ENCODE data around the gene EMC9. TPM values are rescaled to one million over a fixed set of nuclear protein-coding genes. Genes with fewer than 3 reads are reported as not detected.

Gene EMC9
- total and polyA plus RNA-seq, 2 donors (not counting 1 experiment from before 2014, with no cell fraction given) = 24.7 to 25.9 TPM

GRCh38 chr14:24185741-24186140, 44.4 kb upstream of the EMC9 start:
- no peaks in the 10 kb centered on the region for H4K20me1 ChIP-seq (ENCODE audit: control insufficient read depth, insufficient read depth, low read length, poor library complexity, severe bottlenecking)
- intact Hi-C loops (cut with micrococcal nuclease) = no loop called here
- H3K27ac ChIP-seq (ENCODE audit: low read length in 2 of 2) = no peak overlapping the region
- WGBS (ENCODE audit: insufficient coverage) = 96% methylated on average over 11 of the region's 11 CpGs
- CTCF ChIA-PET = interaction anchor here (0.8 to 1.5 kb wide), 2 partner anchors 12 to 147 kb away, joined by 3 read pairs; no protein-coding TSS in a partner anchor
- no peaks in the 10 kb centered on the region for H3K27me3 ChIP-seq (replicated peaks in 1 of 4; ENCODE audit: control extremely low read depth in 1 of 4, control insufficient read depth in 3 of 4, insufficient read depth in 4 of 4, low read length in 3 of 4)
- H3K9me3 ChIP-seq (ENCODE audit: control extremely low read depth in 1 of 3, control insufficient read depth in 2 of 3, insufficient read depth in 1 of 3, low read length in 2 of 3) = no peaks in the 10 kb centered on the region
- no peaks in the 10 kb centered on the region for H3K27me3 Mint-ChIP-seq
- DNase-seq = no peak
- H3K4me3 ChIP-seq (ENCODE audit: control extremely low read depth in 1 of 5, extremely low read depth in 1 of 5, insufficient read depth in 1 of 5, low read depth in 2 of 5, low read length in 4 of 5) = no peak overlapping the region
- H3K4me2 ChIP-seq (replicated peaks; ENCODE audit: low read depth, low read length, poor library complexity, severe bottlenecking) = no peak overlapping the region
- peaks cover 4 to 64% of the 10 kb centered on the region in 2 experiments for H3K36me3 ChIP-seq (replicated peaks in 1 of 2; ENCODE audit: control extremely low read depth in 1 of 2, control insufficient read depth in 1 of 2, extremely low read depth in 1 of 2, insufficient read depth in 2 of 2, low read length in 1 of 2)
- H2AFZ ChIP-seq (ENCODE audit: insufficient read depth, low read depth, low read length, poor library complexity, severe bottlenecking) = no peak overlapping the region
- peaks cover 14 to 17% of the 10 kb centered on the region in 2 donors for H3K4me1 ChIP-seq (ENCODE audit: control insufficient read depth in 2 of 2, insufficient read depth in 2 of 2, low read length in 2 of 2)
- POLR2A ChIA-PET = interaction anchor here (1.0 kb wide), 1 partner anchor 10 kb away, joined by 3 read pairs; the partner anchor contains the start of gene TM9SF1
- no peak overlapping the region for H3K27ac Mint-ChIP-seq
- peaks cover 34% of the 10 kb centered on the region for H3K79me2 ChIP-seq (ENCODE audit: control insufficient read depth, insufficient read depth, low read length)
- ATAC-seq (ENCODE audit: low read depth) = no peak
- no peak overlapping the region for H3K4me3 Mint-ChIP-seq
- no peaks in the 10 kb centered on the region for H3K9me3 Mint-ChIP-seq (ENCODE audit: insufficient read depth)
- no peak for TF ChIP-seq EZH2 (IDR thresholded peaks at IDR 0.05; ENCODE audit: borderline replicate concordance, insufficient read depth, low read depth, low read length, poor library complexity, severe bottlenecking)
- TF ChIP-seq, protein P1, sequence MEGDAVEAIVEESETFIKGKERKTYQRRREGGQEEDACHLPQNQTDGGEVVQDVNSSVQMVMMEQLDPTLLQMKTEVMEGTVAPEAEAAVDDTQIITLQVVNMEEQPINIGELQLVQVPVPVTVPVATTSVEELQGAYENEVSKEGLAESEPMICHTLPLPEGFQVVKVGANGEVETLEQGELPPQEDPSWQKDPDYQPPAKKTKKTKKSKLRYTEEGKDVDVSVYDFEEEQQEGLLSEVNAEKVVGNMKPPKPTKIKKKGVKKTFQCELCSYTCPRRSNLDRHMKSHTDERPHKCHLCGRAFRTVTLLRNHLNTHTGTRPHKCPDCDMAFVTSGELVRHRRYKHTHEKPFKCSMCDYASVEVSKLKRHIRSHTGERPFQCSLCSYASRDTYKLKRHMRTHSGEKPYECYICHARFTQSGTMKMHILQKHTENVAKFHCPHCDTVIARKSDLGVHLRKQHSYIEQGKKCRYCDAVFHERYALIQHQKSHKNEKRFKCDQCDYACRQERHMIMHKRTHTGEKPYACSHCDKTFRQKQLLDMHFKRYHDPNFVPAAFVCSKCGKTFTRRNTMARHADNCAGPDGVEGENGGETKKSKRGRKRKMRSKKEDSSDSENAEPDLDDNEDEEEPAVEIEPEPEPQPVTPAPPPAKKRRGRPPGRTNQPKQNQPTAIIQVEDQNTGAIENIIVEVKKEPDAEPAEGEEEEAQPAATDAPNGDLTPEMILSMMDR (IDR thresholded peaks at IDR 0.05) = no peak
- peaks cover 25% of the 10 kb centered on the region for H3K4me1 Mint-ChIP-seq
- H3K9ac ChIP-seq (ENCODE audit: low read length) = no peak overlapping the region

DNA sequence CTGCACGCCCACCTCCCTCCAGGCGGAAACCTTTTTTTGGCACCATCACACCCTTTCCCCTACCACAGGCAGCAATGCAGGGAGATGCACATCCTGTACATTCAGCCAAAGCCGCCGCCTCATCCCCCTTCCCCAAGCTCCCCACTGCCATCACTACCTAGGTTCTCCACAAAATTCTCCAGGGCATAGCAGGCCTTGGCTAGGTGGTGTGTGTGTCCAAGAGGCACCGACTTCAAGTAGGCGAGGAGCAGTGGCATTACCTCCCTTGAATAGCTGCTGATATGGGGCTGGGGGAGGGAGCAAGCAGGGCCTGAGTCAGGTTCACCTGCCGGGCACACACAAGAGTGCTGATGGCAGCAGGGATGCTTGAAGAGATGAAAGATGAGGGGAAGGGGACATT, 43.6 kb upstream of the EMC9 start:
- H3K9me3 ChIP-seq (ENCODE audit: control extremely low read depth in 1 of 3, control insufficient read depth in 2 of 3, insufficient read depth in 1 of 3, low read length in 2 of 3) = no peaks in the 10 kb centered on the region
- Mint-ChIP-seq H3K4me3 (no peak overlapping the region), H3K27me3 (no peaks in the 10 kb centered on the region), H3K4me1 (peaks cover 27% of the 10 kb centered on the region), H3K27ac (no peak overlapping the region), H3K9me3 (ENCODE audit: insufficient read depth) (no peaks in the 10 kb centered on the region)
- no peak overlapping the region for H3K4me2 ChIP-seq (replicated peaks; ENCODE audit: low read depth, low read length, poor library complexity, severe bottlenecking)
- H3K4me3 ChIP-seq (ENCODE audit: control extremely low read depth in 1 of 5, extremely low read depth in 1 of 5, insufficient read depth in 1 of 5, low read depth in 2 of 5, low read length in 4 of 5) = no peak overlapping the region
- no peak overlapping the region for H2AFZ ChIP-seq (ENCODE audit: insufficient read depth, low read depth, low read length, poor library complexity, severe bottlenecking)
- H3K9ac ChIP-seq (ENCODE audit: low read length) = no peak overlapping the region
- peaks cover 34% of the 10 kb centered on the region for H3K79me2 ChIP-seq (ENCODE audit: control insufficient read depth, insufficient read depth, low read length)
- no peak overlapping the region for H3K27ac ChIP-seq (ENCODE audit: low read length in 2 of 2)
- no peaks in the 10 kb centered on the region for H3K27me3 ChIP-seq (replicated peaks in 1 of 4; ENCODE audit: control extremely low read depth in 1 of 4, control insufficient read depth in 3 of 4, insufficient read depth in 4 of 4, low read length in 3 of 4)
- ATAC-seq (ENCODE audit: low read depth) = no peak
- TF ChIP-seq, protein P1 (IDR thresholded peaks at IDR 0.05) = no peak
- TF ChIP-seq EZH2 (IDR thresholded peaks at IDR 0.05; ENCODE audit: borderline replicate concordance, insufficient read depth, low read depth, low read length, poor library complexity, severe bottlenecking) = no peak
- WGBS (ENCODE audit: insufficient coverage) = 97% methylated on average over 5 of the region's 7 CpGs
- DNase-seq = no peak
- intact Hi-C loops (cut with micrococcal nuclease) = no loop called here
- CTCF ChIA-PET = no interaction called here
- H3K4me1 ChIP-seq (ENCODE audit: control insufficient read depth in 2 of 2, insufficient read depth in 2 of 2, low read length in 2 of 2) = peaks cover 14 to 17% of the 10 kb centered on the region in 2 donors
- POLR2A ChIA-PET = interaction anchor here (0.8 kb wide), 1 partner anchor 23 kb away, joined by 6 read pairs; no protein-coding TSS in a partner anchor
- no peaks in the 10 kb centered on the region for H4K20me1 ChIP-seq (ENCODE audit: control insufficient read depth, insufficient read depth, low read length, poor library complexity, severe bottlenecking)
- H3K36me3 ChIP-seq (replicated peaks in 1 of 2; ENCODE audit: control extremely low read depth in 1 of 2, control insufficient read depth in 1 of 2, extremely low read depth in 1 of 2, insufficient read depth in 2 of 2, low read length in 1 of 2) = peaks cover 4 to 67% of the 10 kb centered on the region in 2 experiments
